ENCODE measurements around the gene HAUS1.
"Not testable (repeated sequence)": the region's sequence is repeated elsewhere in the genome, so short reads cannot be mapped to it uniquely, and the experiment has no call there.

The HAUS1 gene

DNA sequence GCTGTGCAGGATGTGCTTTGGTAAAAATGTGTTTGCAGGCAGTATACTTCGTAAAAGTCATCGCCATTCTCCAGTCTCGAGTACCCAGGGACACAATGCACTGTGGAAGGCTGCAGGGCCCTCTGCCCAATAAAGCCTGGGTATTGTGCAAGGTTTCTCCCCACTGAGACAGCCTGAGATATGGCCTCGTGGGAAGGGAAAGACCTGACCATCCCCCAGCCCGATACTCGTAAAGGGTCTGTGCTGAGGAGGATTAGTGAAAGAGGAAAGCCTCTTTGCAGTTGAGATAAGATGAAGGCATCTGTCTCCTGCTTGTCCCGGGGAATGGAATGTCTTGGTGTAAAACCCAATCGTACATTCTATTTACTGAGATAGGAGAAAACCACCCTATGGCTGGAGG is 15.7 kb upstream of the HAUS1 start:
- not testable (repeated sequence) for DNase-seq (ENCODE audit: low read depth)

DNA sequence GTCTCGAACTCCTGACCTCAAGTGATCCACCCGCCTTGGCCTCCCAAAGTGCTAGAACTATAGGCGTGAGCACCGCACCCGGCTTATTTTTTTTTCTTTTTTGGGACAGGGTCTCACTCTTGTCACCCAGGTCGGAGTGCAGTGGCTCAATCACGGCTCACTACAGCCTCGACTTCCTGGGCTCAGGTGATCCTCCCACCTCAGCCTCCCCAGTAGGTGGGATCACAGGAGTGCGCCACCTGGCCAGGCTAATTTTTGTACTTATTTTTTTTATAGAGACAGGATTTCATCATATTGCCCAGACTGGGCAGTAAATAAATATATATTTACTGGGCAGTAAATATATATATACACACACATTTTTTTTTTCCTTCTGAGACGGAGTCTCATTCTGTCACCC is 8.7 kb upstream of the HAUS1 start:
- no peak for DNase-seq (ENCODE audit: low read depth)

- no peak for DNase-seq (ENCODE audit: low read depth)
These were observed 7.4 kb upstream of the HAUS1 start for GRCh38 chr18:46096651-46097300.

GRCh38 chr18:46097431-46097800 is 6.8 kb upstream of the HAUS1 start:
- no peak for DNase-seq (ENCODE audit: low read depth)

DNA sequence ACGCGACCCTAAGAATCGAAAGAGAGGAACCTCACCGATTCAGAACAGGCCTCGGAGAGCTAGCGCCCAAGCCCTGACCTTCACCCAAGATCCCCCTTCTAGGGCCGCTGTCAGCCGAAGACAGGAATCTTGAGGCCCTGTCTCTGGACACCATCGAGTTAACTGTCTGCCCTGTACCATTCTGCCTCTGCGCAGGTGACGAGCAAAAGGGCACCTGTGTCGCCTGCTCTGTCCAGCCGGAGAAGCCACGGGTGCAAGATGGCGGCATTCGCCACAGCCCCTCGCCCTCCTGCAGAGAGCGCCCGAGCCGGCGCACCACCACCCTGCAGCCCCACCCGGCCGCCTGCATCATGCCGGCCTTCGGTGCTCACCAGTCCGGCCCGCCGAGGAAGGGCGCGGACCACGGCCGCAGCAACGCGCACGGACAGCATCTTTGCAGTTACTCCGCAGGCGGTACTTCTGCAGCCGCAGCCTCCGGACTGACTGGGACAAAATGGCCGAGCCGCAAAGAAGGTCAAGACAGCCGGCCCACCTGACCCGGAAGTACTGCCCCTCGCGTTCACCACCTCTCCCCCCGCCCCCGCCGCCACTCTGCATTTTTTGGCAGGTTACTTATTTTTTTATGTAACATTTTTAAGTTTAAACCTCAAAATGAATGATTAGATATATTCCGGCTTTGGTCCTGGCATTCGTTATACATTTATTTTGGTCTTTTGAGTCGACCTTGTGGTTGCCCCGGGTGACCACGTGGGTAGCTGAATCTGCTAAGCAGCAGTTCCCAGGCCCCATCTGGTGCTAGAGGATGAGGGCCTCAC is 6.2 kb upstream of the HAUS1 start, which contains the start of gene ATP5F1A:
TSS of gene ATP5F1A (minus strand) at position 496 of the 815 bp plus-strand sequence. CDS start at position 431, 65 bp downstream.
- peak; percentile 79 for DNase-seq (ENCODE audit: low read depth)

GRCh38 chr18:46098616-46098933 is 5.6 kb upstream of the HAUS1 start:
- DNase-seq (ENCODE audit: low read depth), result no peak

GRCh38 chr18:46099463-46099862 is 4.7 kb upstream of the HAUS1 start:
- DNase-seq (ENCODE audit: low read depth), result no peak

DNA sequence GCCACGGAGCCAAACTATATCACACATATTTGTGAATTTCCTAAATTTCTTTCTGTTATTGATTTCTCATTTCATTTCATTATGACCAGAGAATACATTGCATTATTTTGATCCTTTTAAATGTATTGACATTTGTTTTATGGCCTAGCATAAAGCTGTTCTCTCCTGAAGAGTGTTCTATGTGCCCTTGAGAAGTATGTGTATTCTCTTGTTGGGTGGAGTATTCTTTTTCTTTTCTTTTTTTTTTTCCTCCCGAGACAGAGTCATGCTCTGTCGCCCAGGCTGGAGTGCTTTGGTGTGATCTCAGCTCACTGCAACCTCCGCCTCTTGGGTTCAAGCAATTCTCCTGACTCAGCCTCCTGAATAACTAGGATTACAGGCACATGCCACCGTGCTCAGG is 5.2 kb downstream of the HAUS1 start:
- no peak for DNase-seq (ENCODE audit: low read depth)

DNA sequence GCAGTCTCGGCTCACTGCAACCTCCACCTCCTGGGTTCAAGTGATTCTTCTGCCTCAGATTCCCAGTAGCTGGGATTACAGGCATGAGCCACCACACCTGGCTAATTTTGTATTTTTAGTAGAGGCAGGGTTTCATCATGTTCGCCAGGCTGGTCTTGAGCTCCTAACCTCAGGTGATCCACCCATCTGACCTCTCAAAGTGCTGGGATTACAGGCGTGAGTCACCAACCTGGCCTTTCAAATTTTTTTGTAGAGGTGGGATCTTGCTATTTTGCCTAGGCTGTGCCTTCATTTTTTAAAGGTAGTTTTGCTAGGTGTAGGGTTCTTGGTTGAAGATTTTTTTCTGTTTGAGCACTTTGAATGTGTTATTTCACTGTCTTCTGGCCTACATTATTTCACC is 6.2 kb downstream of the HAUS1 start:
- no peak for DNase-seq (ENCODE audit: low read depth)

GRCh38 chr18:46113751-46114150 is 9.6 kb downstream of the HAUS1 start:
- DNase-seq (ENCODE audit: low read depth), result no peak

GRCh38 chr18:46126625-46127024 is 22.4 kb downstream of the HAUS1 start:
- not testable (repeated sequence) for DNase-seq (ENCODE audit: low read depth)

GRCh38 chr18:46130061-46130460 is 25.9 kb downstream of the HAUS1 start:
- no peak for DNase-seq (ENCODE audit: low read depth)

DNA sequence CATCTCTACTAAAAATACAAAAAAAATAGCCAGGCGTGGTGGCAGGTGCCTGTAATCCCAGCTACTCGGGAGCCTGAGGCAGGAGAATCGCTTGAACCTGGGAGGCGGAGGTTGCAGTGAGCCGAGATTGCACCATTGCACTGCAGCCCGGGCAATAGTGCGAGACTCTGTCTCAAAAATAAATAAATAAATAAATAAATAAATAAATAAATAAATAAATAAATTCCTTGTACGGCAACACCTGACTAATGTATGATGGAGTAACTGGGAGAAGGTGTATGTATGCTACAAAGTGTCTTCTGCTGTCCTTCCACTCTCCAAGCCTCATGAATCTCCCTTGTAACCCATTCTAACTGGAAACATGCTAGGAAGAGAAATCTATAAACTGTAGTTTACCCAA is 26.4 kb downstream of the HAUS1 start:
- not testable (repeated sequence) for DNase-seq (ENCODE audit: low read depth)

DNA sequence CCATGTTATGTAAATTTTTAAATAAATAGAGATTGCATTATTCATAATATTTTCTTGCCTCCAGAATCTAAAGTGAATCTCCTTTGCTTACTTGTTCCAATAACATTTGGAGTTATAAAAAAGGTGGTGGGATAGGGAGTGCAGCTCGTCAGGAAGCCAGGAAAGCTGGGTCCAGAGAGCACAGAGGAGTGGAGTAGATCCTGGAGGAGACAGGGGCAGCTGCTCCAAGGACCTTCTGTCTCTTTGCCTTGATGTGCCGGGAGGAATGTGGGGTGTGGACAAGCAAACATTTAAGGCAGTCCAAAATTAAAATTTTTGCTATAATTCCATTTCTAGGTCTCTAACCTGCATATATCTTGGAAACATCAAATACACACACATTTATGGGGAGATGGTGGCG is 29.3 kb downstream of the HAUS1 start:
- DNase-seq (ENCODE audit: low read depth), result no peak

- DNase-seq (ENCODE audit: low read depth), result no peak
These were observed 30.9 kb downstream of the HAUS1 start for GRCh38 chr18:46134920-46135675.

DNA sequence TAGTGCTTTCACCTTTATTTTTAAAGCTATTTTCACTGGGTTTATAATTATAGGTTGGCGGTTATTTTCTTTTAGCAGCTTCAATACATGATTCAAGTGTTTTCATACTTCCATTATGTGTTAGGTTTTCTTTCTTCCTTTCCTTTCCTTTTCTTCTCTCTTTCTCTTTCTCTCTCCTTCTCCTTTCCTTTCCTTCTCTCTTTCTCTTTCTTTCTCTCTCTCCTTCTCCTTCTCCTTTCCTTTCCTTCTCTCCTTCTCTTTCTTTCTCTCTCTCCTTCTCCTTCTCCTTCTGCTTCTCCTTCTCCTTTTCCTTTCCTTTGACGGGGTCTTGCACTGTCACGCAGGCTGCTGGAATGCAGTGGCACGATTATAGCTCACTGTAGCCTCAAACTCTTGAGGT is 36.0 kb downstream of the HAUS1 start:
- no peak for DNase-seq (ENCODE audit: low read depth)

- DNase-seq (ENCODE audit: low read depth), result no peak
These were observed 37.0 kb downstream of the HAUS1 start for GRCh38 chr18:46141199-46141598.

DNA sequence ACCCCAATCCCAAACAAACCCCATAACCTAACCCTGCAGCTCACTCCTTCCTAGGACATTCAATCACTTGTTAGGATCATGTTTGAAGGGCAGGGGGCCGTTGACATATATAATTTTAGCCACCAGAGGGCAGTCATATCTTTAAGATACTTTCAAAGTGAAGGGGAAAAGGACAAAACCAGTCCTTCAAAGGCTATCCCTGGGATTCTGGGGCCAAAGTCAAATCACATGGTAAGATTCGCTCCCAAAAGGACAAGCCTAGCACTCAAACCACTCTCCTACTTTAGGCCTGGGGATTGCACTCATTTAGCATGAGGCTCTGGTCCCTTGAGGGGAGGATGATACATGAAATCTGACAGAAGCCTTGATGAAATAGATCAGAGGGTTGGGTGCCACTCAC is 44.6 kb downstream of the HAUS1 start:
- DNase-seq (ENCODE audit: low read depth), result no peak

- no peak for DNase-seq (ENCODE audit: low read depth)
These were observed 48.2 kb downstream of the HAUS1 start for GRCh38 chr18:46152436-46152807.

DNA sequence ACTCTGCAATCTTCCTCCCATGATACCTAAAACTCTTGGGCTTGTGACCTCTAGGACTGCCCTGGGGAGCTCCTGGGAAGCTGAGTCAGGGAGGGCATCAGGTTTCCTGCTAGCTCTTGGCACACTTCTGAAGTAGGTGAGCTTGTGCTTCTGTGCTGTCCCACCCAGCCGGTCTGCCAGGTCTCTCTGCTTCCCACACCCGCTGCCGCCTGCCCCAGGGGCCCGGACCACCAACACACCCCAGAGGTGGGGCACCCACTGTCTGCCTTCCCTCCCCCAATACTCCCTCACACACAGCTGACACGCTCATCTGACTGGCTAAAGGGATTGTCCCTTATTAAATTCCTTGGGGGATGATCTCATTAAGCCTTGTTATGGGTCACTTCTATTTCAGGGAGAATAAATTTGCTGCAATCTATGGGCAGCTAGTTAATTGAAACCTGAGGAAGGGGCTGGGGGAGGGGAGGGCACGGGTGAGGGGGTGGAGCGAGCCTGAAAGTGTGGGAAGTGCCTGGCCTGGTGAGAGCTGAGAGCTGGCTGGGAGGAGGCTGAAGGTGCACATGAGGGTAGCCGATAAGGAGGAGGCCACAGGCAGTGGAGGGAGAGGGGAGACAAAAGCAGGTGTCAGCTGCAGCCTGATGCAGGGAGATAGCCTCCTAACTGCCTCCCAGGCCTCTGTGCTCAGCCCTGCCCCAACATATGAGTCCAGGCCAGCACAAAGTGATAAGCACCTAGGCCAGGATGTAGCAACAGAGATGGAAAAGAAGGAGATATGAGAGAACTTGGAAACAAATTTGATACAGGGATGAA is 48.8 kb downstream of the HAUS1 start:
- DNase-seq (ENCODE audit: low read depth), result no peak

- peak; percentile 18 for DNase-seq (ENCODE audit: low read depth)
These were observed 51.5 kb downstream of the HAUS1 start for GRCh38 chr18:46155641-46156051.

DNA sequence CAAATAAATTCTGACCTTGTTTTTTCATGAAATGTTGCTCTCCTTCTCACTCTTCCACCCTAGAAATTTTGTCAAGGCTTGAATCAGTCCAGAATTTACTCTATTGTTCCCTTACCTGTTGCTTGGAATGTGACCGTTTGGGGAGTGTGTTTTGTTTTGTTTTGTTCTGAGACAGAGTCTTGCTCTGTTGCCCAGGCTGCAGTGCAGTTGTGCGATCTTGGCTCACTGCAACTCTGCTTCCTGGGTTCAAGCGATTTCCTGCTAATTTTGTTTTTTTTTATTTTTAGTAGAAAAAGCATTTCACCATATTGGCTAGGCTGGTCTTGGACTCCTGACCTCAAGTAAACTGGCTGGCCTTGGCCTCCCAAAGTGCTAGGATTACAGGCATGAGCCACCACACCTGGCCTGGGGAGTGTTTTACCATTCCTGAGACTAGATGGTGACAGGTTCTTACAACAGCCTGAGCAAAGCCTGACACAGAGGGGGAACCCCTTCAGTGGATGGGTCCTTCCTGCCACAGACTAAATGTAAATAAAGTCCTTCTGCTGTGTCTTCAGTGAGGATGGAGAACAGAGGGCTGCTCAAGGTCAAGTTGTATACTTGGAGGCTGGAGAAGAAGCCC is 52.0 kb downstream of the HAUS1 start:
- DNase-seq (ENCODE audit: low read depth), result no peak

All from stimulated activated CD8-positive, alpha-beta memory T cell treated with anti-CD3 and anti-CD28 coated beads, Interleukin-15, amount 100 ng/mL, for 1 hour (primary cell).